Measurements from ENCODE around the gene CLCA1. TPM values are rescaled to one million over a fixed set of nuclear protein-coding genes. Genes with fewer than 3 reads are reported as not detected.

CLCA1 gene
- polyA plus RNA-seq, 1 of the 3 experiments (the other 2 are of a cell fraction): not detected

- TF ChIP-seq CTCF (IDR thresholded peaks at IDR 0.05) (no peak), RAD21 (IDR thresholded peaks at IDR 0.05; ENCODE audit: low read length) (no peak), NRF1 (IDR thresholded peaks at IDR 0.05; ENCODE audit: low read depth, low read length) (no peak), NFIC (IDR thresholded peaks at IDR 0.05; ENCODE audit: borderline replicate concordance) (no peak), USF2 (IDR thresholded peaks at IDR 0.05; ENCODE audit: borderline replicate concordance, low read depth, low read length) (no peak), MEF2A (IDR thresholded peaks at IDR 0.05; ENCODE audit: borderline replicate concordance, low read depth) (no peak), FOXM1 (IDR thresholded peaks at IDR 0.05; ENCODE audit: low read depth) (no peak), SMC3 (IDR thresholded peaks at IDR 0.05; ENCODE audit: low read depth, low read length) (no peak), POLR2AphosphoS5 (IDR thresholded peaks at IDR 0.05; ENCODE audit: low read depth, low read length) (no peak)
Measured at GRCh38 chr1:86435327-86435726, 33.4 kb upstream of the CLCA1 start (continued).

GRCh38 chr1:86436041-86436440 is 32.7 kb upstream of the CLCA1 start:
- Histone ChIP-seq H3K4me1 (ENCODE audit: control insufficient read depth in 1 of 2, insufficient read depth in 2 of 2, low read depth in 1 of 2, low read length in 1 of 2) (no peaks in the 10 kb centered on the region), H3K36me3 (replicated peaks in 1 of 2; ENCODE audit: control insufficient read depth in 1 of 2, insufficient read depth in 2 of 2, low read length in 1 of 2) (no peaks in the 10 kb centered on the region), H4K20me1 (ENCODE audit: insufficient read depth) (no peaks in the 10 kb centered on the region), H3F3A (replicated peaks; ENCODE audit: insufficient read depth) (no peaks in the 10 kb centered on the region), H3K4me3 (ENCODE audit: low read depth in 2 of 2, low read length in 1 of 2) (no peak overlapping the region), H3K9ac (no peak overlapping the region), H3K79me2 (ENCODE audit: insufficient read depth) (no peaks in the 10 kb centered on the region), H2AFZ (ENCODE audit: low read depth) (no peak overlapping the region), H3K27me3 (ENCODE audit: insufficient read depth) (no peaks in the 10 kb centered on the region; the same call in 1 of the 2 replicates), H3K9me3 (no peaks in the 10 kb centered on the region), H3K27ac (ENCODE audit: low read depth in 2 of 2, low read length in 1 of 2) (no peak overlapping the region), H3K9me2 (no peaks in the 10 kb centered on the region), H3K4me2 (no peak overlapping the region)
- ChIA-PET CTCF (no interaction called here), POLR2A (no interaction called here)
- TF ChIP-seq YY1 (IDR thresholded peaks at IDR 0.05; ENCODE audit: low read depth): no peak
- 18% methylated on average over 2 of the region's 2 CpGs for WGBS (ENCODE audit: low lambda C conversion rate)
- no peak for DNase-seq

GRCh38 chr1:86441581-86441980 is 27.1 kb upstream of the CLCA1 start:
- Histone ChIP-seq H3K36me3 (replicated peaks in 1 of 2; ENCODE audit: control insufficient read depth in 1 of 2, insufficient read depth in 2 of 2, low read length in 1 of 2) (no peaks in the 10 kb centered on the region), H3F3A (replicated peaks; ENCODE audit: insufficient read depth) (no peaks in the 10 kb centered on the region), H3K4me1 (ENCODE audit: control insufficient read depth in 1 of 2, insufficient read depth in 2 of 2, low read depth in 1 of 2, low read length in 1 of 2) (no peaks in the 10 kb centered on the region), H3K9me2 (no peaks in the 10 kb centered on the region), H3K9ac (no peak overlapping the region), H3K27ac (ENCODE audit: low read depth in 2 of 2, low read length in 1 of 2) (no peak overlapping the region), H4K20me1 (ENCODE audit: insufficient read depth) (no peaks in the 10 kb centered on the region), H3K79me2 (ENCODE audit: insufficient read depth) (no peaks in the 10 kb centered on the region), H2AFZ (ENCODE audit: low read depth) (no peak overlapping the region), H3K4me3 (ENCODE audit: low read depth in 2 of 2, low read length in 1 of 2) (no peak overlapping the region), H3K27me3 (ENCODE audit: insufficient read depth) (no peaks in the 10 kb centered on the region; the same call in 1 of the 2 replicates), H3K4me2 (no peak overlapping the region), H3K9me3 (no peaks in the 10 kb centered on the region)
- POLR2A ChIA-PET: no interaction called here
- 21% methylated on average over 2 of the region's 2 CpGs for WGBS (ENCODE audit: low lambda C conversion rate)
- DNase-seq: no peak
- CTCF ChIA-PET: no interaction called here
- TF ChIP-seq IRF3 (IDR thresholded peaks at IDR 0.05; ENCODE audit: low read depth, low read length): no peak
- TF ChIP-seq EZH2phosphoT487 (IDR thresholded peaks at IDR 0.05; ENCODE audit: borderline replicate concordance, low read depth): no peak
- no peak for TF ChIP-seq FOXJ3 (CRISPR knock-in tag; IDR thresholded peaks at IDR 0.05)
- no peak for TF ChIP-seq TAF1 (IDR thresholded peaks at IDR 0.05; ENCODE audit: borderline replicate concordance, low read depth, low read length)
- TF ChIP-seq EP300 (IDR thresholded peaks at IDR 0.05; ENCODE audit: borderline replicate concordance in 1 of 2, low read depth in 1 of 2, low read length in 1 of 2): no peak
- no peak for TF ChIP-seq MEF2A (IDR thresholded peaks at IDR 0.05; ENCODE audit: borderline replicate concordance, low read depth)
- no peak for TF ChIP-seq TCF12 (IDR thresholded peaks at IDR 0.05)
- no peak for TF ChIP-seq JUND (IDR thresholded peaks at IDR 0.05)
- TF ChIP-seq TEAD4 (IDR thresholded peaks at IDR 0.05; ENCODE audit: borderline replicate concordance, insufficient read depth): no peak
- no peak for TF ChIP-seq CTCF (IDR thresholded peaks at IDR 0.05)
- TF ChIP-seq PBX3 (IDR thresholded peaks at IDR 0.05): no peak

Measured in SK-N-SH (cell line).